ENCODE results near the gene CD300E.
A peak's percentile ranks its signal among the peaks of the same experiment; 100 is the strongest.

The CD300E gene, protein sequence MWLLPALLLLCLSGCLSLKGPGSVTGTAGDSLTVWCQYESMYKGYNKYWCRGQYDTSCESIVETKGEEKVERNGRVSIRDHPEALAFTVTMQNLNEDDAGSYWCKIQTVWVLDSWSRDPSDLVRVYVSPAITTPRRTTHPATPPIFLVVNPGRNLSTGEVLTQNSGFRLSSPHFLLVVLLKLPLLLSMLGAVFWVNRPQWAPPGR

DNA sequence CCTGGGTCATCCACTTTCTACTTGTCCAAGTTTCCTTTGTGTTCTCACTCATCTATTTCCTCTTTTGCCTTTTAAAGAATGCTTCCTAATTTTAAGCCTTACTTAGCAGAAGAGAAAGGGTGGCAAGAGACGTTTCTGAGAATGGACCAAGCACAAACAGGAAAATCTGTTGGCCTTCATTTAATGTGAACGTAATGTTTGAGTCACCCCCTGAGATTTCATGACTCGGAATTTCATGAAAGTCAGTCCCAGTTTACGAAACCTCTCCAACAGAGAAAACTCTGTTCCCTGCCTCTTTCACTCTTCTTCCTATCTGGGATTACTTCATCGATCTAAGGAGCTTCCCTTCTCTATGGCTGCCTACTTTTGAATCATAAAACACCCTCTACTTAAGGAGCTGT lies at the start of gene CD300E:
TSS of gene CD300E (minus strand) at position 46 of the 401 bp plus-strand sequence. CDS start 117 bp downstream, outside the sequence.
- no peak within 1 kb of the TSS for H3K4me3 ChIP-seq
- H3K27ac ChIP-seq = peak within 1 kb of the TSS in 1 of 2 donors; percentile 69
- TF ChIP-seq, protein P1, sequence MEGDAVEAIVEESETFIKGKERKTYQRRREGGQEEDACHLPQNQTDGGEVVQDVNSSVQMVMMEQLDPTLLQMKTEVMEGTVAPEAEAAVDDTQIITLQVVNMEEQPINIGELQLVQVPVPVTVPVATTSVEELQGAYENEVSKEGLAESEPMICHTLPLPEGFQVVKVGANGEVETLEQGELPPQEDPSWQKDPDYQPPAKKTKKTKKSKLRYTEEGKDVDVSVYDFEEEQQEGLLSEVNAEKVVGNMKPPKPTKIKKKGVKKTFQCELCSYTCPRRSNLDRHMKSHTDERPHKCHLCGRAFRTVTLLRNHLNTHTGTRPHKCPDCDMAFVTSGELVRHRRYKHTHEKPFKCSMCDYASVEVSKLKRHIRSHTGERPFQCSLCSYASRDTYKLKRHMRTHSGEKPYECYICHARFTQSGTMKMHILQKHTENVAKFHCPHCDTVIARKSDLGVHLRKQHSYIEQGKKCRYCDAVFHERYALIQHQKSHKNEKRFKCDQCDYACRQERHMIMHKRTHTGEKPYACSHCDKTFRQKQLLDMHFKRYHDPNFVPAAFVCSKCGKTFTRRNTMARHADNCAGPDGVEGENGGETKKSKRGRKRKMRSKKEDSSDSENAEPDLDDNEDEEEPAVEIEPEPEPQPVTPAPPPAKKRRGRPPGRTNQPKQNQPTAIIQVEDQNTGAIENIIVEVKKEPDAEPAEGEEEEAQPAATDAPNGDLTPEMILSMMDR (IDR thresholded peaks at IDR 0.05) = no peak
- no peak for DNase-seq (ENCODE audit: low spot score)

DNA sequence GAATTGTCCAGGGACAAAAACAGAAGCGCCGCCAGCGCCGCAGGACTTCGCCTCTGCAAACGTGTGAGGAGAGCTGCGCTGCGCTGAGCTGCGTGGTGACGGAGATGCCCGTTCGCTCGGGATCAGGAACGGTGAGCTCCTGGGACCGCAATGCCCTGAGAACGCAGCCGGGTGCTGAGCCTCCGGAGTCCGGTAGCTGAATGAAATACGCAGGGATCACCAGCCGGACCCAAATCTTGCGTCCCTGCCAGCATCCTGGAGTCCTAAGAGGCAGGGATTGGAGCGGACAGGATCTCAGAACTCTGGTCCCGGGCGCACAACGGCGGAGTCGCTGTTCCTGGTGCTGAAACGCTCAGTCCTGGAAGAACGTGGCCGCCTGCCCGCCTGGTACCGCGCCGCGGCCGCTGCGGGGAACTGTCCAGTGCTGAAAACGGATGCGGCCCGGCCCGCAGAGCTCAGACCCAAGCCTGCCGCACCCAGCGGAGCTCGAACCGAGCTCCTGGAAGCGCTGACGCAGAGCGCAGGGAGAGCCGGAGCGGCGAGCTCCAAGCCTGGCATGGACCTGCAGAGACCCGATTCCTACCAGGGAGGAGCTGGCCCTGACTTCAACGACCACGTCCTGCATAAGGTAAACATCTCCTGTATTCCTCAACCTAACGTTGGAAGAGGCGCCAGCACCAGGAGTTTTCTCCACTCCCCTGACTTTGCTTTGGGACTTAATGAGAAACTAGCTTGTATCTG lies 47.7 kb upstream of the CD300E start:
- TF ChIP-seq, protein P1 (IDR thresholded peaks at IDR 0.05) = no peak
- H3K27ac ChIP-seq = no peak overlapping the region
- H3K4me3 ChIP-seq = no peak overlapping the region
- peak; percentile 72 for DNase-seq (ENCODE audit: low spot score)

GRCh38 chr17:74670329-74670728 lies 46.8 kb upstream of the CD300E start:
- Histone ChIP-seq H3K27ac (no peak overlapping the region), H3K4me3 (no peak overlapping the region)
- TF ChIP-seq, protein P1 (IDR thresholded peaks at IDR 0.05) = no peak
- peak; percentile 7 for DNase-seq (ENCODE audit: low spot score)

GRCh38 chr17:74663561-74663960 lies 40.0 kb upstream of the CD300E start:
- DNase-seq (ENCODE audit: low spot score) = peak; percentile 26

DNA sequence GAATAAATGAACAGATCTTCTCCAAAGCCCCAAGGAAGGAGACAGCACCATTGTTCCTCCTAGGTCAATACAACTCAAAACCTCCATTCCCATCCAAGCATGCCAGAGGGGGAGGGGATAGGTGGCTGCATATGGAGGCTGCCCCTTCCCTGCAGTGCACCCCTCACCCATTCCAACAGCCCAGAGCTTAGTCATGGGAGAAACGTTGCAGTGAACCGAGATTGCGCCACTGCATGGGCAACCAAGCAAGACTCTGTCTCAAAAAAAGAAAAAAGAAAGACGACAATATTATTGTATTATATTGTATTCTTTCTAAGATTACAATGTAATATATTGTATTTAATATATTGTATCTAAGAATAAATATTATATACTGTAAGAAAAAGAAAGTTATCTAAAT lies 36.4 kb upstream of the CD300E start:
- TF ChIP-seq, protein P1 (IDR thresholded peaks at IDR 0.05) = no peak
- no peak overlapping the region for H3K27ac ChIP-seq
- DNase-seq (ENCODE audit: low spot score) = peak; percentile 9
- H3K4me3 ChIP-seq = no peak overlapping the region

More at GRCh38 chr17:74663561-74663960, 40.0 kb upstream of the CD300E start:
- H3K27ac ChIP-seq = no peak overlapping the region
- TF ChIP-seq, protein P1 (IDR thresholded peaks at IDR 0.05) = no peak
- no peak overlapping the region for H3K4me3 ChIP-seq

DNA sequence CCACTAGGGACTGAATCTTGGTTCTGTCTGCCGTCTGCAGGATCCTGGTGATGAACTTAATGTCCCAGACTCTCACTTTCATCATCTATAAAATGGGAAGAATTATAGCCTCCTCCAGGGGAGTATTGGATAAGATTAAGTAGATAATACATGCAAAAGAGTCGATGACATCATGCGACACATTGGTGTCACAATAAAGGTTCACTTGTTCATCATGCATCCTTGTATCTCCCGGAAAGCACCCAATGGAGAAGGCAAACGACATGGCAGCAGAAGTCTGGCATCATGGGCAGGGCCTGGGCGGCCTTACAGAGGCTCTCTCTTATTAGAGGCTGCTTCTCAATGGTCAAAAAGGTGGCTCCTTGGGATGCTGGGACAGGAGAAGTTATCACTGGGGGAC lies 35.1 kb upstream of the CD300E start:
- TF ChIP-seq, protein P1 (IDR thresholded peaks at IDR 0.05) = no peak
- DNase-seq (ENCODE audit: low spot score) = peak; percentile 40
- Histone ChIP-seq H3K27ac (no peak overlapping the region), H3K4me3 (no peak overlapping the region)

GRCh38 chr17:74654742-74655141 lies 31.2 kb upstream of the CD300E start:
- TF ChIP-seq, protein P1 (IDR thresholded peaks at IDR 0.05) = no peak
- DNase-seq (ENCODE audit: low spot score) = no peak
- Histone ChIP-seq H3K4me3 (no peak overlapping the region), H3K27ac (no peak overlapping the region)
